ENCODE results near the gene EPB42.

EPB42 gene

GRCh38 chr15:43221422-43221821, 604 bp upstream of the EPB42 start:
- DNase-seq (ENCODE audit: low read depth) = no peak
- no peak overlapping the region for H3K4me3 ChIP-seq (ENCODE audit: low read depth, low read length)
- no peak for TF ChIP-seq CTCF (IDR thresholded peaks at IDR 0.05; ENCODE audit: control insufficient read depth, extremely low read depth, insufficient read depth)

DNA sequence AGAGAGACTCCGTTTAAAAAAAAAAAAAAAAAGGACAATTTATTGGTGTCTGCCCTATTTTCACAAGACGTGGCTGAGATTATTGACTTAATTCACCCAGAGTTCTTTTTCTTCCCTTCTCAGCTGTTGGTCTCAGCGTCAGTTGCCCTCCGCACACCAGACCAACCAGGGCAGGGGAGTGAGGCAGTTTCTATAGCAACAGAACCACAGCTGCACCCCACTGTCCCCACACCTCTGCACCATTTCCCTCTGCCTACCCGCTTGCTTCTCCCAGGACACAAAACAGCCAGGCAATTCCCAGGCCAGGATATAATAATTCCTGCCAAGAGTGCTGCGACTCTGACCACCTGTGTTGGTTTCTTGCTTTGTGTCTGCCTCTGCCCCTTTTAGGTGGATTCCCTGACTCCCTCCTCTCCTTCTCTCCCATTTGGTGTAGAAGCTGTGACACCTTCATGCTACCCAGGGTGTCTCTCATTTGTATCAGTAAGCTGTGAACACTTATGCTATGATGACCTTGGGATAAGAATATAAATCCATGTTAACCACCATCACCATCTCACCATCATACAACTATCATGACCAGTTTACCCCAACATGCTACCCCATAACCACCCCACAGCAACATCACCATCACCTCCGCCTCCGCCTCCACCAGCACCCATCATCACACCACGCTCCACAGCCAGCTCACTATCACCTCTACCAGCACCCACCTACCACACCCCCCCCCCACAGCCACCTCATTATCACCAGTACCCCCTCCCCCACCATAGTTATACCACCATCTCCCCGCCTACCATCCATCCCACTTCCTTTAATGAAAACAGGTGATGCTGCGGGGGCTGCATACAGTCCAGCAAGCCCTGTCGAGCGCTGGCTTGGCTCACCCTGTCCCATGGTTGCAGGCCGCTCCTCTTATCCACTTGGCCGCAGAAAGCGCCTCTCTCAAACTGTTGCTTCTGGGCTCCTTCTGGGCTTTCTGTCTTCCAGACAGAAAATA, 589 bp downstream of the EPB42 start:
- no peak for DNase-seq (ENCODE audit: low read depth)
- TF ChIP-seq CTCF (IDR thresholded peaks at IDR 0.05; ENCODE audit: control insufficient read depth, extremely low read depth, insufficient read depth) = no peak
- no peak overlapping the region for H3K4me3 ChIP-seq (ENCODE audit: low read depth, low read length)

DNA sequence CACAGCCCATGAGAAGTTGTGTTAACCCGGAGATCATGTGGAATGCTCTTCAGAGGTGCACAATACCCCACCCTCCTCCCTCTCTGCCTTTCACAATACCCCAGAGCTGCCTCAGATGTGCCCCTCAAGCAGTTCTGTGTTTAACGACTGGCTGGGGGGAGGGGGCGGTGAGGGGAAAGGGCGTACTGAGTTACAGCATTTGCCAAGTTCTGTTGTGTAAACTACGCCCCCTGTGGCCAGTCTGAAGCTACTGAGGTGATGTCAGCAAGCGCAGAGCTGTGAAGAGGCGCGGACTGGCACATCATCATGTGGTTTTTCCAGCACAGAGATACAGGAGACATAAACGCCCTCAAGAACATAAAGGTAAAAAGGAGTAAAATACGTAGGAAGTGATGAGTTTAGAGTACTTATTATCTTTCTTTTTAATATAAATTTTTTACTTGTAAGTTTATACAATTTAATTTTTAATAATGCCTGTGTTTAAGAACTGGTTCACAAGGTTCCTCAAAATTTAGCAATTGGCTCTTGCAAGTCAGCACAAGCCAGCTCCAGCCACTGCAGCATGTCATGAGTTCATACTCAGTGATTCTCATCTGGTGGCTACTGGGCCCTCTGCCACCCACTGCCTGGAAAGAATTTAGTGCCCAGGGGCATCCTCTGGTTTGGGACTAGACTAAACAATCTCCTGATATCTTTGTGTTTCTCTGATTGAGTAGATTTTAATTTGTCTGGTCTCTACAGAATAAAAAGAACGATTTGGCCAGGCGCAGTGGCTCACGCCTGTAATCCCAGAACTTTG, 1.7 kb downstream of the EPB42 start:
- H3K4me3 ChIP-seq (ENCODE audit: low read depth, low read length) = no peak overlapping the region
- no peak for DNase-seq (ENCODE audit: low read depth)
- TF ChIP-seq CTCF (IDR thresholded peaks at IDR 0.05; ENCODE audit: control insufficient read depth, extremely low read depth, insufficient read depth) = no peak

DNA sequence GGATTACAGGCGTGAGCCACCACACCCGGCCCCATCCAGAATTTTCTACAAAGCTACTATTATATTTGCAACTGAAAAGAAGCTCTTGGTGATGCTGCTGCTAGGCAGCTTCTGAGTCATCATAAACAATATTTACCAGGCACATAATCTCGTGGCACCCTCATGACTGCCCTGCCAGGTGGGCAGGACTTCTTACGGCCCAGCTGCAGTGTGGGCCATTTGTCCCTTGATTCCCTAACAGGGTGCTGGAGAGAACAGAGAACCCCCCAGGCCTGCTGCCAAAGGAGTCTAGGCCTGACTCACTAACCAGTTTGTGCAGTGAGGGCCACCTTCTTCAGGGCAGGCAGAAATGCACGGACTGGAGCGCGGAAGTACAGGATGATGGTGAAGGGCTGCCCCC, 4.9 kb downstream of the EPB42 start:
- no peak overlapping the region for H3K4me3 ChIP-seq (ENCODE audit: low read depth, low read length)
- no peak for DNase-seq (ENCODE audit: low read depth)
- no peak for TF ChIP-seq CTCF (IDR thresholded peaks at IDR 0.05; ENCODE audit: control insufficient read depth, extremely low read depth, insufficient read depth)

GRCh38 chr15:43214592-43215295, 6.1 kb downstream of the EPB42 start:
- no peak for TF ChIP-seq CTCF (IDR thresholded peaks at IDR 0.05; ENCODE audit: control insufficient read depth, extremely low read depth, insufficient read depth)
- H3K4me3 ChIP-seq (ENCODE audit: low read depth, low read length) = no peak overlapping the region
- DNase-seq (ENCODE audit: low read depth) = no peak

GRCh38 chr15:43214169-43214568, 6.6 kb downstream of the EPB42 start:
- TF ChIP-seq CTCF (IDR thresholded peaks at IDR 0.05; ENCODE audit: control insufficient read depth, extremely low read depth, insufficient read depth) = no peak
- H3K4me3 ChIP-seq (ENCODE audit: low read depth, low read length) = no peak overlapping the region
- DNase-seq (ENCODE audit: low read depth) = no peak
